Activated naive CD4-positive, alpha-beta T cell (primary cell): ENCODE results near the gene TEAD4.
A peak's percentile ranks its signal among the peaks of the same experiment; 100 is the strongest.

Experiments
- DNase-seq, 4 experiments: peaks; one replicate each; lab custom pipeline; 2025; lab: John Stamatoyannopoulos, UW

TEAD4 gene

DNA sequence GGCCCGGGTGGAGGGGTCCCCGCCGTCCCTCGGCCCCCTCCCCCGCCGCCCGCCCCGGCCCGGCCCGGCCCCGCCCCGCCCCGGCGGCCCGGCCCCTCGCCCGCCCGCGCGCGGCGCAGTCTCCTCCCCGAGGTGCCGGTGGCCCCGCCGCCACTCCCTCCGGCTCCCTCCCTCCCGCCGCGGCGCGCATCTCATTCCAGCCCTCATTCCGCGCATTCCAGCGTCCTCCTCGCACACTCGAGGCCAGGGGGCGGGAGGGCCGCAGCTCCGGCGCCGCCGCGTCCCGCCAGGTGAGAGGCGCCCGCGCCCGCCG lies at the start of gene TEAD4:
TSS of gene TEAD4 (plus strand) at position 206 of the 313 bp plus-strand sequence.
- DNase-seq = no peak

DNA sequence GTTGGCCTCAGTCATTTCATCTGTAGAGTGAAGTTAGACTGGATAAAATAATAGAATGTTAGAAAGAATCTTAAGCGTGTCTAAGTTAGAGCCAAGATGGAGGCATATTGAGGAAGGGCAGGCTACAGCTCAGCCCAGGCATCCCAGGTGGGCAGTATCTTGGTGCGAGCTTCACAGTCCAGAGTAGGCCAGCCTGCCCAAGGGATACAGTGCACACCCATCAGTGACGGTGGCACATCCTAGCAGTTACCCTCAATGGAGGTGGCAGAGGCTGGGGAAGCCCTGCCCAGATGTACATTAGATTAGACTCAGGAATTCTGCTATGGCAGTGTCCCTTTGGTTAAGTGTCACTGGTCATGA lies 47.0 kb upstream of the TEAD4 start:
- DNase-seq = no peak

DNA sequence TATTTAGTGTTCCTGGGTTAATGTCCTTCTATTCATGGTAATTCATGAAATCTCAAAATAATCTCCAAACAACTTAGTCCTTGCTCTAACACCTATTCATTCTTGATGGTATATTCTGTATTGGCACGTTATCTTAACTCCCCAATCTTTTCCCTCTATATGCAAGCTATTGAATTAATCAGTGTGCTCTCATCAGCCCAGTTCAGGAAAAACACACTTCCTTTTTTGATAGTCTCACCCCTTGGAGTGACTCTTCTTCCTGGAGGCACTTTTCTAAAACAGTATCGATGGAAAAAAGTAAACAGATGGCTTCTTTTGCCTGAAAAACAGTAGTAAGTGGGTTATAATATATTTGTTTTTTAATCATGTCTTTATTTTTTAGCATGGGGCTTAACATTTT lies 39.9 kb upstream of the TEAD4 start:
- DNase-seq = no peak

DNA sequence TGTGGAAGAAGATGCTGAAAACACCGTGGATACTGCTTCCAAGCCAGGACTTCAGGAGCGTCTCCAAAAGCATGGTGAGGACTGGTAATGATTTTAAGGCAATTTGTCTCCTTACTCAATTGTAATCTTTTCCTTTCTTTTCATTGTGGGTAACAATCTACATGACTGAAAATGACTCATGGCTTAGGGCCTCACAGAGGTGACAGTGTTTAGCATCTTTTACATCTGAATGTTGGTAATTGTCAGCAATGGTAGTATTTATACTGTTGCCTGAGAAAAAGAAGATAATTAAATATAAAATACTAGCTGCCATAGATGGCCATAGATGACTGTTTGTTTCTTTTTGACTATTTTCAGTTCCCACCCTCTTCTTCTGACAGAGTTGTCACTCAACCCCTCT lies 36.9 kb upstream of the TEAD4 start:
- DNase-seq = no peak

DNA sequence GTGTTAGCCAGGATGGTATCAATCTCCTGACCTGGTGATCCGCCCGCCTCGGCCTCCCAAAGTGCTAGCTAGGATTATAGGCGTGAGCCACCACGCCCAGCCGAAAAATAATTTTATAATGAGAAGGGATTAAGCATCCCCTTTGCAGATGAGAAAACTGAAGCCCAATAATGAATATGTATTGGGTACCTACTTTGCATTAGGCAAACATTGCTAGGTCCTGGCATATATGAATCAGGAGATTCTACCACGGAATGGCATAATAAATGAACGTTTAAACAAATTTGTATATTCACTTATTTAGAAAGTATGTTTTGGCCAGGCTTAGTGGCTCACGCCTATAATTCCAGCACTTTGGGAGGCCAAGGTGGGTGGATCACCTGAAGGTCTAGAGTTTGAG lies 36.1 kb upstream of the TEAD4 start:
- no peak for DNase-seq

DNA sequence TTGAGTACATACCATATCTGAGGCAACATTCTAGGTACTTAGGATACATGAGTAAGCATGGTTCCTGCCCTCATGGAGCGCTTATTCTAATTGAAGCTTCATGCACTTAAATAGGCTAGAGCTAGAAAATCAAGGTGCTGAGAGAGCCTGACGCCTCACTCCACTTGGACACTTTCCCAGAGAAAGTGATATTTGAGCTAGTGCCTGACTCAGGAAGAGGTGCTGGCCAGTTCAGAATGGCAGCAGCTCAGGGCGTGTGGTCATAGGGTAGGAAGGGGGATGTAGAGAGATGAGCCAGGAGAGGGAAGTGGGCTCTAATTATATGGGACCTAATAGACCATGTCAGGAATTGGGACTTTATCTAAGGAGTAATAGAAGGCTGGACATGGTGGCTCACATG lies 35.2 kb upstream of the TEAD4 start:
- no peak for DNase-seq

DNA sequence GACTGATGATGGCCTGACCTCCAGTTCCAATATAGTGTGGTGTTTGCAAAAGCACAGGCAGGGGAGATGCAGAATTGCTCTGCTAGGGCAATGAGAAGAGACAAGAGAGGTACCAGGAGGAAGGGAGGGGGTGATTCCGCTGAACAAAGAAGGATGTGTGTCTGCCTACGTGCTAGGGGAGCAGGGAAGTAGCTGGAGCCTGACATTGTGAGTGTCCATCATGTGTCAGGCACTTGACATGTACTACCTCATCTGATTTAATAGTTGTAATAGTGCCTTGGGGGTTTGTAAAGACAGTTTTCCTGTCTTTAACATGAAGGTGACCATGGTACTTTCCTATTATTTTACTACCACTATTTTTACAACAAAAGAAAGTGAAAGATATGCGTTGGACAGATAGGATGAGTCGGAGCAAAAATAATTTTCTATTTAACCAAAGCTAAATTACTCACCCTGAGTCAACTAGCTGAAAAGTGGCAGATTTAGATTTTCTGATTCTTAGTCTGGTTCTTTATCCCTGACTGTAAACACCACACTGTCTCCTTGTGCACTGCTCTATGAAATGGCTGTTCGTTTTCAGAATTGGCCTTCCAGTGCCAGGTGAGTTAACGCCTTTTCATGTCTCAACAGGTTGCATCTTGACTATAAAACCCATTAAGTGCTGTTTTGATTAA lies 33.7 kb upstream of the TEAD4 start:
- DNase-seq = no peak

DNA sequence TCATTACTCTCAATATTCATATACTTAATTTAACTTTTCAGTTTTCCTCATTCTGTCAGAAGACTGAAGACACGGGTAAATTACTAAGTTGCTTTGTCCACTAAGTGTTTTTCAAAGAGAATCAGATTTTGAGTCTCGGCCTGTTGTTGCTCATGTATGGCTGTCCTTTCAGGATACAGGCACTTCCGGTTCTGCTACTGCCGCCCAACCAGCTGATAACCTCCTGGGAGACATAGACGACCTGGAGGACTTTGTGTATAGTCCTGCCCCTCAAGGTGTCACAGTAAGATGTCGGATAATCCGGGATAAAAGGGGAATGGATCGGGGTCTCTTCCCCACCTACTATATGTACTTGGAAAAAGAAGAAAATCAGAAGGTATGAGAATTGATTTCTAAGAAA lies 28.3 kb upstream of the TEAD4 start:
- no peak for DNase-seq

DNA sequence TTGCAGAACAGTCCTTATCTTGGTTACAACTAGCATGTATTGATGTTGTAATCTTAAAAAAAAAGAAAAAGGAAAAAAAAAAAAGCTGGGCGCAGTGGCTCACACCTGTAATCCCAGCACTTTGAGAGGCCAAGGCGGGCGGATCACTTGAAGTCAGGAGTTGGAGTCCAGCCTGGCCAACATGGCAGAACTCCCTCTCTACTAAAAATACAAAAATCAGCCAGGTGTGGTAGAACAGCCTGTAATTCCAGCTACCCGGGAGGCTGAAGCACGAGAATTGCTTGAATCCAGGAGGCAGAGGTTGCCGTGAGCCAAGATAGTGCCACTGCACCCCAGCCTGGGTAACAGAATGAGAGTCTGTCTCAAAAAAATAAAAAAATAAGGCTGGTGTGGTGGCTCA lies 25.6 kb upstream of the TEAD4 start:
- DNase-seq = no peak

DNA sequence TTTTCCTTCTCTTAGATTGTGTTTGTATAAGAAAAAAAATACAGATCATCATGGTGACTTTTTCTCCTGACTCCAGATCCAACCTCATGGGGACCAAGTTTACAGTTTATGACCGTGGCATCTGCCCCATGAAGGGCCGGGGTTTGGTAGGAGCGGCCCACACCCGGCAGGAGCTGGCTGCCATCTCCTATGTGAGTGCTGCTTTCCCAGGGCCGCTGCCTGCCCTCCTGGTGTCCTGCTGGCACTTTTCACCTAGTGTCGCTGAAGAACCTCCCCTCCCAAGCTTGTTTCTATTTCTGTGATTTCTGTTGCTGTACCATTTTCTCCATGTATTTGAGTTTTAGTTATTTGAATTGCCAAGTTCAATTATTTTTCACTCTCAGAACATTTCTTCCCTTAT lies 24.8 kb upstream of the TEAD4 start:
- DNase-seq = no peak

DNA sequence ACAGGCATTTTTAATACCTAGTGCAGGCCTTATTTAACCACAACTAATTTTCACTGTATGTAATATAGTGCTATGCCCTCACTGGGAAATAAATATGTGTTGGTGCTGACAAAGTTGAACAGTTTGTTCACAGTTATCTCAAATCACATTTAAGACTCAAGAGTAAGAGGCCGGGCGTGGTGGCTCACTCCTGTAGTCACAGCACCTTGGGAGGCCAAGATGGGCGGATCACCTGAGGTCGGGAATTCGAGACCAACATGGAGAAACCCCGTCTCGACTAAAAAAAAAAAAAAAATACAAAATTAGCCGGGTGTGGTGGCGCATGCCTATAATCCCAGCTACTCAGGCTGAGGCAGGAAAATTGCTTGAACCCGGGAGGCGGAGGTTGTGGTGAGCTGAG lies 22.9 kb upstream of the TEAD4 start:
- DNase-seq = no peak

DNA sequence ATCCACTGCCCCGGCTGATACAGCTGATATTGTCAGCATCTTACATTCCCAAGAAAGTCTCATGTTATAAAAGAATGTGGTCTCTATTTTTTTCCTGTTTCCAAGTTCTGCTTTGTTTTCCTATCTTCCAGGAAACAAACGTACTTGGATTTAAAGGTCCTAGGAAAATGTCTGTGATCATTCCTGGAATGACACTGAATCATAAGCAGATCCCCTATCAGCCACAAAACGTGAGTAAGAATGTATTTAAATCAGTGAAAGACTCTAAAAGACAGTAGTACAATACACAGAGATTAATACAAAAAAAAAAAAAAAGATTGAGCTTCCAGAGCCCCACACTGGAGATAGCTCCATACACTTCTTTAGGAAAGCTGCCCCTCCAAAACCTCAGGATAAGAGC lies 21.7 kb upstream of the TEAD4 start:
- DNase-seq = no peak

DNA sequence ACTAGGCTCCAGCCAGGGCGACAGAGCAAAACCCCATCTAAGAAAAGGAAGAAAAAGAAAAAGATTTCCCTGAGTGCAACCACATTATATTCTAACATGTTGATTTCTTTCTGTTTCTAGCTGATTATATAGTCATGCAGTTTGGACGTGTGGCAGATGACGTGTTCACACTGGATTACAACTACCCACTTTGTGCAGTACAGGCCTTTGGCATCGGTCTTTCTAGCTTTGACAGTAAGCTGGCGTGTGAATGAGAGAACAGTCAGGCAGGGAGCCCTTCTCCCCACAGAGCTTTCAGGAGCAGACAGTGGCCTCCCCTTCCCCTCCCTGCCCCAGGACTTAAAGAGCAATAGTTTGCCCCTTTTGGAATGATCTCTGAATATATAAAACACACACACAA lies 20.0 kb upstream of the TEAD4 start:
- DNase-seq = no peak

DNA sequence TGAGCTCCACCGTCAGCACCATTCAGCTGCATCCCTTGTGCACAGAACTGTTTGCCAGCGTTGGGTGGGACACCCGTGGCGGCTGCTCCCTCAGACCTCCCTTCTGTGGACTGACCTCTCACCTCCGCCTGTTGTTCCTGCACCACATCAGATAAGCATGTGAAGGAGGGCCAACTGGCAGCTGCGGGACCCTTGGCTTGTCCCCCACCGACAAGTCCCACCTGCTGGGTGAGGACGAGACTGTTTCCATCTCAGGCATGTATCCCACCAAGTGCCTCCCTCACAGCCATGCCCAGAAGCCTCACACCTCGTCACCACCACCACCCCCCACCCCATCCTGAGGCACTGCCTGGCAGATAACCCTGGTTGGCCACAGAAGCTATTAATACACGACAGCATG lies 18.6 kb upstream of the TEAD4 start:
- no peak for DNase-seq

DNA sequence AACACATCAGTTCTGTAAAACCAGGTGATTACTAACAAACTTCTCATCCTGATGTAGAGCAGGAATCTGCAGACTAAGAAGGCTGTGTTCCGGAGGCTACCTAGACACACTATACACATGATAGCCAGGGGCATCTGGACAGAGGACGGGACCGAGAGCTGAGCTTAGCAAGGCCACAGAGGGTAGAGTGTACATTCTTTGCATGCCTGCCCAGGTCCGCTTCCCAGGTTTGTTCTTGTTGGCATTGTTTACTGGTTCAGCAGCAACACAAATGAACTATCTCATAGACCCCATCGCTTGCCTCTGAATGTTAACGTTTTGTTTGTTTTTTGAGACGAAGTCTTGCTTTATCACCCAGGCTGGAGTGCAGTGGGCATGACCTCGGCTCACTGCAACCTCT lies 17.7 kb upstream of the TEAD4 start:
- DNase-seq = no peak

DNA sequence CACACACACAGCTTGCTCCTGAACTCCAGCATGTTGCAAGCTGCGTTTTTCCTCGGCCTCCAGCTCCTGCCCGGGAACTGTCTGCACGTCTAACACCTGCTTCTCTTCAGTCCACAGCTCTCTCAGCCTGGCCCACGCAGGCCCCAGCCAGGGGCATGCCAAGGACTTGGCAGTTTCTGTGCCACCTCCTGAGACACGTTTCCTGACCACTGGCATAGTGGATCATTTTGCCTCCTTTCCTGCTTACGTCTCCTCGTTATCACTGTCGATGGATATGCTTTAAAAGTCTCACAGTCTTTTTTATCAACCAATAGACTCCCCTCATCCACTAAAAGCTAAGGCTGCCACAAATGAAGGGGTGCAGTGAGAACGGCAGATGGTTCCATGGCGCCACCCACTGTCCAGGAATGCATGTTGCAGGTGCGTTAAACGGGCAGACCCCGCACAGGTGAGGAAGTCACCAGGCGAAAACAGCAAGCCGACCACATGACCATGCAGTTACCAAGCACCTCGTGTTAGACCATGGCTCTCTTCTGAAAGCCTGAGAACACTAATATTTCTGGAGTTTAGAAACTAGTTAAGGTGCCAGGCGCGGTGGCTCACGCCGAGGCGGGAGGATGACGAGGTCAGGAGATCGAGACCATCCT lies 14.7 kb upstream of the TEAD4 start:
- peak in 3 of 4 experiments; percentile 8 to 19 (median 9) for DNase-seq

DNA sequence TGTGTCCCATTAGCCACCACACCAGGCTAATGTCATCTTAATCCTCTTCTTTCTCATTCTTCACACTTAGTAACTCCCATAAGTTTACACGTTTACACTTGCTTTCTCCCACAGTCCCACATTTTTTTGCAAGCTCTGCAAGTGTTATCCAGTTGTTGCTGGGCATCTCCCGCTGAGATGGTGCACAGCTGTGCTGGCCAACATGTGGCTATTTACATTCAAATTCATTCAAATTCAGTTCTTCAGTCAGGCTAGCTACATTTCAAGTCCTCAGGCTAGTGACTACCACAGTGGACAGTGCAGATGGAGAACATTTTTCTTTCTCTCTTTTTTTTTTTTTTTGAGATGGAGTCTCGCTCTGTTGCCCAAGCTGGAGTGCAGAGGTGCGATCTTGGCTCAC lies 9.8 kb upstream of the TEAD4 start:
- DNase-seq = no peak

DNA sequence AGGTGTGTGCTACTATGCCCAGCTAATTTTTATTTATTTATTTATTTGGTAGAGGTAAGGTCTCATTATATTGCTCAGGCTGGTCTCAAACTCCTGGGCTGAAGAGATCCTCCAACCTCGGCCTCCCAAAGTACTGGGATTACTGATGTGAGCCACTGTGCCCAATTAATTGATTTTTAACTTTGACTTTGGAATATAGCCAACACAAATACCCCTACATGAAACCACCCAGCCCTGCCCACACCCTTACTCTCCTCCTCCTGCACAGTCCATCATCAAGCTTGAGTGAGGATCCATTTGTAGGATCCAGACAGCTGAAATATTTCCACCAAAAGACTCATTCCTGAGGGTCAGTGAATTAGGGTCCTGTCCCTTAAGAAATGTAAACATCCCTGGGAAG lies 3.3 kb upstream of the TEAD4 start:
- no peak for DNase-seq

DNA sequence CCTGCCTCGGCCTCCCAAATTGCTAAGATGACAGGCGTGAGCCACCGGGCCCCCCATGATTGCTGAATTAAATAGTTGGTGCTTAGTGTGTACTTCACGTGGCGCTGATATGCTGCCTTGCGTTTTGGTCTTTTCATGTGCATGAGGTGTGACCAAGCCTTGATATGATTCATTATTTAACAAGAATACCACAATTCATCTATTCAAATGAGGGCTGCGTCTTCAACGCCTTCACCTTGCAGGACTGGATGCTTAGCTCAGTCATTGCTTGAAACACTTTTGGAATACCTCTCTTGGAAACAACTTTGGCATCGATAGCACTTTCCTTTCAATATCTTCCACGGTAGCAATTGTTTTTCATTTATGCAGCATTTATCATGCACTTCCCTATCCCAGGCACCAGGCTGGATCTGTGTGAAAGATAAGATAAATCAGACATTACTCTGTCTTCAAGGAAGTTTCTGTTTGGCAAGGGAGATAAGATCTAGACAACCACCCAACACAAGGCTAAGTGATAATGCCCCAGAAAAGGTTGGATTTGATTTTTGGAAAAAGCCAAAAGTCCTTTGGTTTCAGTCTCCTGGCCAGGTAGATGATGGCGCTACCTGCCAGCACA lies 1.3 kb upstream of the TEAD4 start:
- DNase-seq = no peak

DNA sequence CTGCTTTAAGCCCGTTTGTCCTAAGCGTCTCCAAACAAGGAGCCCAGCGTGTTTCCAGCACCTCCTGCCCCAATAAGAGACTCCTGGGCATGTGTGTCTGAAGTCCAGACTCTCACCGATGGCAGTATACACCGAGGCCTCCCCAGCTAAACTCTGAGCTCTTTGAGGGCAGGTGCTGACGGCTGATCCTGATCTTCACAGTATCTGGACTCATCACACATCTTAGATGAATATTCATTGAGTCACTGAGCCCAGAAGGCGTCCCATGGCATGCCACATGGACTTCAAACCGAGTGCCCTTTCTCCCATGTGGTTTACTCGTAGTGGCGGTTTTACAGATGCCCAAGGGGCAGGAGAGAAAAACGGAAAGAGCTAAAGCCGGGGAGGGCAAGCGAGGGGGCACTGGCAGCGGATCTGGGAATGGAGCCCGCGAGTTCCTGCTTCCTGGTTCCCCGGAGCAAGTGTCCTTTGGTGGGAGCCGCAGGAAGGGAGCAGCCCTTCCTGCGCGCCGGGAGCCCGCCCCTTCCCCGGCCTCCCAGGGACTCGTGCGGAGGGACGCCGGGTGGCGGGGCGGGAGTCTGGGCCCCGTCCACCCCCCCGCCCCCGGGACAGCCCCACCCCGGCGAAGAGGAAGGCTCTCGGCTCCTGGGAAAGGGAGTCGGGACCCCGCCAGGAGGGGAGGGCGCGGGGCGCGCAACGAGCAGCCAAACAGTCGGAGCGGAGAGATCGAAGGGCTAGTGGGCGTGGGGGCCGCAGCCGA lies 585 bp upstream of the TEAD4 start:
- DNase-seq = no peak

DNA sequence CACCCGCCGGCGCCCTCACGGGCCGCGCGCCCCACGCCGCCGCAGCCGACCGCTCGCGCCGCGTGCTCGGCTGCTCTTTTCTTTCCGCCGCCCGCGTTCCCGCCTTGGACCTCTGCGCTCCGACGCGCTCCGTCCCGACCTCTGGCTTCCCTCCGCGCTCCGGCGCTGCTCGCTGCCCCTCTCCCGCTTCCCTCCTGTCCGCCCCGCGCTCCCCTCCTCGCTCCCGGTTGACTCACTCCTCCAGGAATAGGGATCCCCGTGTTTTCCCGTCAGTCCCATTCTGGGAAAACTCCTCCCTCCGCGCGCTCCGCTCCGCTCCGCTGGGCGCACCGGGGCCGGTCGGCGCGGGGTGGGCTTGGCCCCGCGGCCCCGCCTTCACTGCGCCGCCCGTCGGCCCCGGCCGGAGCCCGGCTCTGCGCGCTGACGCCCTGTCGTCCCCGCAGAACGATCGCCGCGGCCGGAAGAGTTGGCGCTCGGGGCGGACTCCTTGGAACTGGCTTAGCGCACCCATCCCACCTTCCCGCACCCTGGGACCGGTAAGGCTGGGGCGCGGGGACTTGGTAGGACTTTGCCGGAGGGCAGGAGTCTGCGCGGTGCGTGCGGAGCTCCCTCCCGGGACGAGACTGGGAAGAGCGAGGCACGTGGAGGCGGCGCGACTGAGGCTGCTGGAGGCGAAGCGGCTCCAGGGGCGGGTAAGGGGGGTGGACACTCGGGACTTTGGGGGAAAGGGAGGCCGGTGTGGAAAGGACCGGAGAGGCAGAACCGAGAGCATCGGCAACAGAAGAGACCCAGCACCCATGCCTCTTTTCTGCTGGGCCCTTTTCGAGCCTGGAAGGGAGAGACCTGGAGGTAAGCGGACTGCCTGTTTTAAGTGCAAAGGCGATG lies 550 bp downstream of the TEAD4 start:
- no peak for DNase-seq

DNA sequence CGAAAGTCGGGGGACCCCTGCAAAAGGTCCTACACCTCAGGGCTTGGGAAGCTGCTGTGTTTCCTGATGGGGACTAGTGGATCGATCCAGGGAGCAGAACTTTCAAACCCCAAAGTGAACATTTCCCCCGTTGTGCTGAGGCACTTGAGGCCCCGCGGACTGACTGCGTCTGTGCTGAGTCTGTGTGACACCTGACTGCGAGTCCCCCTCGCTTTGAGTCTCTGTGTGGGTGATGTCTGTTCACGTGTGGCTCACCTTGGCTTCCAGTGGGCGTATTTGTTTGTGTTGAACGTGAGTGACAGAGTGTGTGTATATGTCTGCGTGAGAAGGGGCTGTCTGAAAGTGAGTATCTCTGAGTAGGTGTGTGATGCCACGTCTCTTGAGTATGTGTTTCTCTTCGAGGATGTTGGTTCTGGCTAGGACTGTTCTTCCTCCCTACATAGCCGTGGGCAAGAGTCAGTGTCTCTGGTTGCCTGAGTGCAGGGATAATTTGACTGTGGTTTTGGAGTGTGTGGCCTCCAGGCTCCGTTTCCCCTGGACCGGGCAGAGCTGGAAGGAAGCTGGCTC lies 1.3 kb downstream of the TEAD4 start:
- DNase-seq = no peak
